HEK293 (cell line): ENCODE data around the gene ARHGAP26.

ENCODE experiments used
- GLIS1 ChIP-seq: fragments of 450-650 bp; formaldehyde crosslinking; IDR thresholded peaks from 2 replicates; pipeline ENCODE4 v1.5.1; 2016; ENCODE audit warnings: missing biosample characterization, missing genetic modification characterization
- KLF16 ChIP-seq: fragments of 450-650 bp; formaldehyde crosslinking; IDR thresholded peaks from 2 replicates; pipeline ENCODE4 v1.5.1; 2017; ENCODE audit warnings: missing biosample characterization, missing genetic modification characterization
- KLF9 ChIP-seq: fragments of 450-650 bp; formaldehyde crosslinking; IDR thresholded peaks from 2 replicates; pipeline ENCODE4 v1.5.1; 2016; ENCODE audit warnings: missing biosample characterization, missing genetic modification characterization, low read depth
- MEIS1 ChIP-seq: sonication (generic); formaldehyde crosslinking; IDR thresholded peaks from 2 replicates; pipeline ENCODE4 v1.8.1; 2022; ENCODE audit warnings: missing genetic modification reagents, mild to moderate bottlenecking, borderline replicate concordance
- MZF1 ChIP-seq: fragments of 450-650 bp; formaldehyde crosslinking; IDR thresholded peaks from 2 replicates; pipeline ENCODE4 v1.5.1; 2017; ENCODE audit warnings: missing biosample characterization, missing genetic modification characterization, borderline replicate concordance
- PRDM1 ChIP-seq: fragments of 450-650 bp; formaldehyde crosslinking; IDR thresholded peaks from 2 replicates; pipeline ENCODE4; 2016; ENCODE audit warnings: missing biosample characterization, missing genetic modification characterization
- SP2 ChIP-seq: fragments of 450-650 bp; formaldehyde crosslinking; IDR thresholded peaks from 2 replicates; pipeline ENCODE4 v1.5.1; 2016; ENCODE audit warnings: missing biosample characterization, missing genetic modification characterization
- ZBTB1 ChIP-seq: fragments of 450-650 bp; formaldehyde crosslinking; IDR thresholded peaks from 2 replicates; pipeline ENCODE4 v1.5.1; 2016; ENCODE audit warnings: missing biosample characterization, missing genetic modification characterization
- ZBTB20 ChIP-seq: fragments of 450-650 bp; formaldehyde crosslinking; IDR thresholded peaks from 2 replicates; pipeline ENCODE4 v1.5.1; 2016; ENCODE audit warnings: missing biosample characterization, missing genetic modification characterization
- ZBTB8A ChIP-seq: fragments of 450-650 bp; formaldehyde crosslinking; IDR thresholded peaks from 2 replicates; pipeline ENCODE4 v1.5.1; 2016; ENCODE audit warnings: missing biosample characterization, missing genetic modification characterization
- ZFP37 ChIP-seq: fragments of 450-650 bp; formaldehyde crosslinking; IDR thresholded peaks from 2 replicates; pipeline ENCODE4 v1.5.1; 2016; ENCODE audit warnings: missing biosample characterization, missing genetic modification characterization
- ZNF174 ChIP-seq: fragments of 450-650 bp; formaldehyde crosslinking; IDR thresholded peaks from 2 replicates; pipeline ENCODE4 v1.5.0; 2017; ENCODE audit warnings: missing biosample characterization, mild to moderate bottlenecking, missing genetic modification characterization
- ZNF2 ChIP-seq: fragments of 450-650 bp; formaldehyde crosslinking; IDR thresholded peaks from 2 replicates; pipeline ENCODE4 v1.5.1; 2016; ENCODE audit warnings: missing biosample characterization, missing genetic modification characterization
- ZNF391 ChIP-seq: fragments of 450-650 bp; formaldehyde crosslinking; IDR thresholded peaks from 2 replicates; pipeline ENCODE4 v1.5.1; 2016; ENCODE audit warnings: low read depth, missing biosample characterization, missing genetic modification characterization, borderline replicate concordance
- ZNF501 ChIP-seq: fragments of 450-650 bp; formaldehyde crosslinking; IDR thresholded peaks from 2 replicates; pipeline ENCODE4 v1.5.1; 2016; ENCODE audit warnings: missing biosample characterization, missing genetic modification characterization
- ZNF561 ChIP-seq: fragments of 450-650 bp; IDR thresholded peaks from 2 replicates; pipeline ENCODE4 v1.5.1; 2018; ENCODE audit warnings: missing biosample characterization, missing genetic modification characterization, borderline replicate concordance
- ZNF596 ChIP-seq: fragments of 450-650 bp; IDR thresholded peaks from 2 replicates; pipeline ENCODE4 v1.5.0; 2018; ENCODE audit warnings: missing biosample characterization, mild to moderate bottlenecking, missing genetic modification characterization, moderate library complexity
- ZNF777 ChIP-seq: fragments of 450-650 bp; formaldehyde crosslinking; IDR thresholded peaks from 2 replicates; pipeline ENCODE4 v1.5.1; 2017; ENCODE audit warnings: missing biosample characterization, missing genetic modification characterization, borderline replicate concordance
- ZSCAN30 ChIP-seq: fragments of 450-650 bp; IDR thresholded peaks from 2 replicates; pipeline ENCODE4 v1.5.1; 2018; ENCODE audit warnings: missing biosample characterization, mild to moderate bottlenecking, missing genetic modification characterization, moderate library complexity
- TF ChIP-seq, protein P1 (sequence below): fragments of 450-650 bp; formaldehyde crosslinking; IDR thresholded peaks from 2 replicates; pipeline ENCODE4 v1.5.1; 2016; ENCODE audit warnings: missing biosample characterization, missing genetic modification characterization, borderline replicate concordance
- TF ChIP-seq, protein P2 (sequence below): fragments of 450-650 bp; IDR thresholded peaks from 2 replicates; pipeline ENCODE4 v1.5.1; 2018; ENCODE audit warnings: missing biosample characterization, mild to moderate bottlenecking, missing genetic modification characterization
- TF ChIP-seq, protein P3 (sequence below): fragments of 450-650 bp; IDR thresholded peaks from 2 replicates; pipeline ENCODE4 v1.5.1; 2018; ENCODE audit warnings: missing biosample characterization, missing genetic modification characterization
- TF ChIP-seq, protein P4 (sequence below): fragments of 450-650 bp; formaldehyde crosslinking; IDR thresholded peaks from 2 replicates; pipeline ENCODE4 v1.5.1; 2017; ENCODE audit warnings: missing biosample characterization, missing genetic modification characterization
- TF ChIP-seq, protein P5 (sequence below): fragments of 450-650 bp; formaldehyde crosslinking; IDR thresholded peaks from 2 replicates; pipeline ENCODE4 v1.5.1; 2016; ENCODE audit warnings: missing biosample characterization, missing genetic modification characterization
- TF ChIP-seq, protein P6 (sequence below): fragments of 450-650 bp; formaldehyde crosslinking; IDR thresholded peaks from 2 replicates; pipeline ENCODE4 v1.5.1; 2017; ENCODE audit warnings: missing biosample characterization, mild to moderate bottlenecking, missing genetic modification characterization, moderate library complexity
- TF ChIP-seq, protein P7 (sequence below): fragments of 450-650 bp; formaldehyde crosslinking; IDR thresholded peaks from 2 replicates; pipeline ENCODE4 v1.5.1; 2016; ENCODE audit warnings: missing biosample characterization, missing genetic modification characterization

The ARHGAP26 gene

DNA sequence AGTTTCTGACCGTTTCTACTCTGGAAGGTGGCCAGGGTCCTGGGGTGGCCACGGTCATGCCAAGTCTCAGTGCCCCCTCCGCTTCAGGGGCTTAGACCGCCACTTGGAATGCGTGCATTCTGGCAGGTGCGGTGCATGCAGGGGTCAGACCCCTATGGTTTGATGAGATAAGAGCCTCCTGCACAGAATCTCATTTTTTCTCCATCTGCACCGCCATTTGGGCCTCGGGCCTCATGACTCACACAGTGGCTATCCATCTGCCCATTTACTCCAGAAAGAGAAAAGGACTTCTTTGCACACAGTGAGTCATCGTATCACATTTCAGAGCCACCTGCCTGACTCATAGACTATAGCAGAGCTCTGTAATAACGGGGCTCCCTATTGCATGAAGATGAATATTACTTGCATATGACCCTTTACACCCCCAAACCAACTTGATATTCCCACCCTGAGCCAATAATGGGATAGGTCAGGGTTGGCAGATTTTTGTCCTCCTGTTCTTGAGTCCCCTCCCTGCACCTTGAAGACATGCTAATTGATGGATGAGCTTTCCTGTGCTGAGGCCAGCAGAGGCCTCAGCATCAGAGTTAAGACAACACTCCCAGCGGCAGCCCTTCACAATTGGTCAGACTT lies 475.9 kb downstream of the ARHGAP26 start (continued):
- TF ChIP-seq, protein P1, sequence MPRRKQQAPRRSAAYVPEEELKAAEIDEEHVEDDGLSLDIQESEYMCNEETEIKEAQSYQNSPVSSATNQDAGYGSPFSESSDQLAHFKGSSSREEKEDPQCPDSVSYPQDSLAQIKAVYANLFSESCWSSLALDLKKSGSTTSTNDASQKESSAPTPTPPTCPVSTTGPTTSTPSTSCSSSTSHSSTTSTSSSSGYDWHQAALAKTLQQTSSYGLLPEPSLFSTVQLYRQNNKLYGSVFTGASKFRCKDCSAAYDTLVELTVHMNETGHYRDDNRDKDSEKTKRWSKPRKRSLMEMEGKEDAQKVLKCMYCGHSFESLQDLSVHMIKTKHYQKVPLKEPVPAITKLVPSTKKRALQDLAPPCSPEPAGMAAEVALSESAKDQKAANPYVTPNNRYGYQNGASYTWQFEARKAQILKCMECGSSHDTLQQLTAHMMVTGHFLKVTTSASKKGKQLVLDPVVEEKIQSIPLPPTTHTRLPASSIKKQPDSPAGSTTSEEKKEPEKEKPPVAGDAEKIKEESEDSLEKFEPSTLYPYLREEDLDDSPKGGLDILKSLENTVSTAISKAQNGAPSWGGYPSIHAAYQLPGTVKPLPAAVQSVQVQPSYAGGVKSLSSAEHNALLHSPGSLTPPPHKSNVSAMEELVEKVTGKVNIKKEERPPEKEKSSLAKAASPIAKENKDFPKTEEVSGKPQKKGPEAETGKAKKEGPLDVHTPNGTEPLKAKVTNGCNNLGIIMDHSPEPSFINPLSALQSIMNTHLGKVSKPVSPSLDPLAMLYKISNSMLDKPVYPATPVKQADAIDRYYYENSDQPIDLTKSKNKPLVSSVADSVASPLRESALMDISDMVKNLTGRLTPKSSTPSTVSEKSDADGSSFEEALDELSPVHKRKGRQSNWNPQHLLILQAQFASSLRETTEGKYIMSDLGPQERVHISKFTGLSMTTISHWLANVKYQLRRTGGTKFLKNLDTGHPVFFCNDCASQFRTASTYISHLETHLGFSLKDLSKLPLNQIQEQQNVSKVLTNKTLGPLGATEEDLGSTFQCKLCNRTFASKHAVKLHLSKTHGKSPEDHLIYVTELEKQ (tag by site-specific recombination): peak; percentile 68
- TF ChIP-seq MEIS1 (CRISPR knock-in tag) (no peak), PRDM1 (tag by site-specific recombination) (peak; percentile 75), ZFP37 (tag by site-specific recombination) (peak; percentile 76; the same call in 1 of the 2 replicates), ZNF2 (tag by site-specific recombination) (peak; percentile 54), KLF9 (tag by site-specific recombination) (0 out of 2 replicates have a peak, but pooled peaks have one; percentile 17), ZBTB1 (tag by site-specific recombination) (peak; percentile 87), ZSCAN30 (tag by site-specific recombination) (peak; percentile 71), ZNF501 (tag by site-specific recombination) (peak; percentile 83), ZNF391 (tag by site-specific recombination) (peak; percentile 23; the same call in 1 of the 2 replicates), GLIS1 (tag by site-specific recombination) (peak; percentile 95), ZBTB20 (tag by site-specific recombination) (peak; percentile 41; the same call in 1 of the 2 replicates), ZNF777 (tag by site-specific recombination) (no peak), MZF1 (tag by site-specific recombination) (no peak), KLF16 (tag by site-specific recombination) (no peak), ZNF561 (peak; percentile 61; the same call in 1 of the 2 replicates), ZNF174 (tag by site-specific recombination) (no peak), ZBTB8A (tag by site-specific recombination) (no peak), SP2 (tag by site-specific recombination) (no peak), ZNF596 (tag by site-specific recombination) (peak; percentile 38; the same call in 1 of the 2 replicates)
- TF ChIP-seq, protein P2, sequence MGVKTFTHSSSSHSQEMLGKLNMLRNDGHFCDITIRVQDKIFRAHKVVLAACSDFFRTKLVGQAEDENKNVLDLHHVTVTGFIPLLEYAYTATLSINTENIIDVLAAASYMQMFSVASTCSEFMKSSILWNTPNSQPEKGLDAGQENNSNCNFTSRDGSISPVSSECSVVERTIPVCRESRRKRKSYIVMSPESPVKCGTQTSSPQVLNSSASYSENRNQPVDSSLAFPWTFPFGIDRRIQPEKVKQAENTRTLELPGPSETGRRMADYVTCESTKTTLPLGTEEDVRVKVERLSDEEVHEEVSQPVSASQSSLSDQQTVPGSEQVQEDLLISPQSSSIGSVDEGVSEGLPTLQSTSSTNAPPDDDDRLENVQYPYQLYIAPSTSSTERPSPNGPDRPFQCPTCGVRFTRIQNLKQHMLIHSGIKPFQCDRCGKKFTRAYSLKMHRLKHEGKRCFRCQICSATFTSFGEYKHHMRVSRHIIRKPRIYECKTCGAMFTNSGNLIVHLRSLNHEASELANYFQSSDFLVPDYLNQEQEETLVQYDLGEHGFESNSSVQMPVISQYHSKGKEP: peak; percentile 74
- TF ChIP-seq, protein P3, sequence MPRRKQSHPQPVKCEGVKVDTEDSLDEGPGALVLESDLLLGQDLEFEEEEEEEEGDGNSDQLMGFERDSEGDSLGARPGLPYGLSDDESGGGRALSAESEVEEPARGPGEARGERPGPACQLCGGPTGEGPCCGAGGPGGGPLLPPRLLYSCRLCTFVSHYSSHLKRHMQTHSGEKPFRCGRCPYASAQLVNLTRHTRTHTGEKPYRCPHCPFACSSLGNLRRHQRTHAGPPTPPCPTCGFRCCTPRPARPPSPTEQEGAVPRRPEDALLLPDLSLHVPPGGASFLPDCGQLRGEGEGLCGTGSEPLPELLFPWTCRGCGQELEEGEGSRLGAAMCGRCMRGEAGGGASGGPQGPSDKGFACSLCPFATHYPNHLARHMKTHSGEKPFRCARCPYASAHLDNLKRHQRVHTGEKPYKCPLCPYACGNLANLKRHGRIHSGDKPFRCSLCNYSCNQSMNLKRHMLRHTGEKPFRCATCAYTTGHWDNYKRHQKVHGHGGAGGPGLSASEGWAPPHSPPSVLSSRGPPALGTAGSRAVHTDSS (tag by site-specific recombination): 0 out of 2 replicates have a peak, but pooled peaks have one; percentile 7
- TF ChIP-seq, protein P4, sequence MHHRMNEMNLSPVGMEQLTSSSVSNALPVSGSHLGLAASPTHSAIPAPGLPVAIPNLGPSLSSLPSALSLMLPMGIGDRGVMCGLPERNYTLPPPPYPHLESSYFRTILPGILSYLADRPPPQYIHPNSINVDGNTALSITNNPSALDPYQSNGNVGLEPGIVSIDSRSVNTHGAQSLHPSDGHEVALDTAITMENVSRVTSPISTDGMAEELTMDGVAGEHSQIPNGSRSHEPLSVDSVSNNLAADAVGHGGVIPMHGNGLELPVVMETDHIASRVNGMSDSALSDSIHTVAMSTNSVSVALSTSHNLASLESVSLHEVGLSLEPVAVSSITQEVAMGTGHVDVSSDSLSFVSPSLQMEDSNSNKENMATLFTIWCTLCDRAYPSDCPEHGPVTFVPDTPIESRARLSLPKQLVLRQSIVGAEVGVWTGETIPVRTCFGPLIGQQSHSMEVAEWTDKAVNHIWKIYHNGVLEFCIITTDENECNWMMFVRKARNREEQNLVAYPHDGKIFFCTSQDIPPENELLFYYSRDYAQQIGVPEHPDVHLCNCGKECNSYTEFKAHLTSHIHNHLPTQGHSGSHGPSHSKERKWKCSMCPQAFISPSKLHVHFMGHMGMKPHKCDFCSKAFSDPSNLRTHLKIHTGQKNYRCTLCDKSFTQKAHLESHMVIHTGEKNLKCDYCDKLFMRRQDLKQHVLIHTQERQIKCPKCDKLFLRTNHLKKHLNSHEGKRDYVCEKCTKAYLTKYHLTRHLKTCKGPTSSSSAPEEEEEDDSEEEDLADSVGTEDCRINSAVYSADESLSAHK (tag by site-specific recombination): peak; percentile 85
- TF ChIP-seq, protein P5, sequence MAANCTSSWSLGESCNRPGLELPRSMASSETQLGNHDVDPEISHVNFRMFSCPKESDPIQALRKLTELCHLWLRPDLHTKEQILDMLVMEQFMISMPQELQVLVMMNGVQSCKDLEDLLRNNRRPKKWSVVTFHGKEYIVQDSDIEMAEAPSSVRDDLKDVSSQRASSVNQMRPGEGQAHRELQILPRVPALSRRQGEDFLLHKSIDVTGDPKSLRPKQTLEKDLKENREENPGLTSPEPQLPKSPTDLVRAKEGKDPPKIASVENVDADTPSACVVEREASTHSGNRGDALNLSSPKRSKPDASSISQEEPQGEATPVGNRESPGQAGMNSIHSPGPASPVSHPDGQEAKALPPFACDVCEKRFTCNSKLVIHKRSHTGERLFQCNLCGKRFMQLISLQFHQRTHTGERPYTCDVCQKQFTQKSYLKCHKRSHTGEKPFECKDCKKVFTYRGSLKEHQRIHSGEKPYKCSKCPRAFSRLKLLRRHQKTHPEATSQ (tag by site-specific recombination): no peak
- TF ChIP-seq, protein P6, sequence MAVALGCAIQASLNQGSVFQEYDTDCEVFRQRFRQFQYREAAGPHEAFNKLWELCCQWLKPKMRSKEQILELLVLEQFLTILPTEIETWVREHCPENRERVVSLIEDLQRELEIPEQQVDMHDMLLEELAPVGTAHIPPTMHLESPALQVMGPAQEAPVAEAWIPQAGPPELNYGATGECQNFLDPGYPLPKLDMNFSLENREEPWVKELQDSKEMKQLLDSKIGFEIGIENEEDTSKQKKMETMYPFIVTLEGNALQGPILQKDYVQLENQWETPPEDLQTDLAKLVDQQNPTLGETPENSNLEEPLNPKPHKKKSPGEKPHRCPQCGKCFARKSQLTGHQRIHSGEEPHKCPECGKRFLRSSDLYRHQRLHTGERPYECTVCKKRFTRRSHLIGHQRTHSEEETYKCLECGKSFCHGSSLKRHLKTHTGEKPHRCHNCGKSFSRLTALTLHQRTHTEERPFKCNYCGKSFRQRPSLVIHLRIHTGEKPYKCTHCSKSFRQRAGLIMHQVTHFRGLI: peak; percentile 25; the same call in 1 of the 2 replicates
- TF ChIP-seq, protein P7, sequence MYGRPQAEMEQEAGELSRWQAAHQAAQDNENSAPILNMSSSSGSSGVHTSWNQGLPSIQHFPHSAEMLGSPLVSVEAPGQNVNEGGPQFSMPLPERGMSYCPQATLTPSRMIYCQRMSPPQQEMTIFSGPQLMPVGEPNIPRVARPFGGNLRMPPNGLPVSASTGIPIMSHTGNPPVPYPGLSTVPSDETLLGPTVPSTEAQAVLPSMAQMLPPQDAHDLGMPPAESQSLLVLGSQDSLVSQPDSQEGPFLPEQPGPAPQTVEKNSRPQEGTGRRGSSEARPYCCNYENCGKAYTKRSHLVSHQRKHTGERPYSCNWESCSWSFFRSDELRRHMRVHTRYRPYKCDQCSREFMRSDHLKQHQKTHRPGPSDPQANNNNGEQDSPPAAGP: peak; percentile 84
